Fibroblast of pulmonary artery (primary cell): ENCODE measurements around the gene LARP4B.

Source experiments
- DNase-seq: peaks from one replicate; pipeline ENCODE4 v3.0.0-alpha.2; 2010; ENCODE audit warnings: low read depth
- H3K4me3 ChIP-seq: replicated peaks from 2 replicates; pipeline ENCODE4 v1.5.1; 2011; ENCODE audit warnings: low read depth, mild to moderate bottlenecking, control low read depth, low read length, moderate library complexity
- CTCF ChIP-seq: IDR thresholded peaks from 2 replicates; pipeline ENCODE4 v1.5.1; 2011; ENCODE audit warnings: mild to moderate bottlenecking, control low read depth, low read length, inconsistent platforms; ENCODE audit errors: missing control alignments

Gene LARP4B

DNA sequence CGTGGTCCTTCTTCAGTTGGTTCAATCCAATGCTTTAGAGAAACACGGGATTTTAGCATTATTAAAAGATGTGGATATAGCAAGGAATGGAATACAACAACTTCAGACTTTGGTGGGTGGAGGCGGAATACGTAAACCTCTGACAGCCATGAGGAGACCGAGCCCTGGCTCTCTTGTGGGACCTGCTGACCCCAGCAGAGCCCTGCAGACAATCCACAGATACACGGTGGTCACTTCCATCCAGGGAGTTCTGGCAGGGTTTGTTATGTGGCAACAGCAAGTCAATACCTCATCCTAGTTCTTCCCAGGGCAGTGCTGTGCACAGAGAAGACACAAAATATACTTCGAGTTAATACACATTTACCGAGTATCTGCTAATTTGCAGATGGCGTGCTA lies 123.5 kb downstream of the LARP4B start:
- no peak overlapping the region for H3K4me3 ChIP-seq
- TF ChIP-seq CTCF = no peak
- no peak for DNase-seq

GRCh38 chr10:807163-807957 lies 124.1 kb downstream of the LARP4B start:
- no peak for TF ChIP-seq CTCF
- DNase-seq = no peak
- H3K4me3 ChIP-seq = no peak overlapping the region

DNA sequence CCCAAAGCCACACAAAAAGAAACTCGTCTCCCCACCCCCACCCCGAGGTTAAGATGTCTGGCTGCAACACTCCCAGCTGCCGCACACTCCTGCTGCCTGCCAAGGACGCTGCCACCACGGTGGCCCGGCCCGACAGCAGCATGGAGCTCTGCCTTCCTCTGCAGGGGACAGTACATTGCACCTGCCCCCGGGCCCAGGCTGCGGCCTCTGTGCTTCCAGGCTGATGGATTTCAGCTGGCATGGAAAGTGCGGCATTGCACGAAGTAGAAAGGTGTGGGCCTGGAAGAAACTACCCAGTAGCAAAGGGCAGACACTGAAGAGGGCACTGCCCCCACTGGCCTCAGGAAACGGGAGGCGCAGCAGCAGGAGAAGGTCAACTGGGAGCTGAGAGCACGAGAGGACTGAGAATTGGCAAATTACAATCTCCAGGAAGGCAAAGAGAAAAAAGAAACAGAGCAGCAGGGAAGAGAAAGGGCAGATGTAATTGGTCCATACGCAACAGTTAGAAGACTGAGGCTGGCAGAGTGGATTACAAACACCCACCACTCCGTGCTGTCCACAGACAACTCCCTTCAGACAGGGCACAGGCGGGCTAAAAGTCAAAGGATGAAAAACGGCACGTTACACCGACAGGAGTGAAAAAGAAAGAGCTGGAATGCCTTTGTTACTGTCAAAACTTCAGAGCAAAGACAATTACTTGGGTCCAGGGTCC lies 124.9 kb downstream of the LARP4B start:
- no peak for DNase-seq
- no peak overlapping the region for H3K4me3 ChIP-seq
- no peak for TF ChIP-seq CTCF

GRCh38 chr10:805620-806305 lies 125.7 kb downstream of the LARP4B start:
- DNase-seq = no peak
- TF ChIP-seq CTCF = no peak
- no peak overlapping the region for H3K4me3 ChIP-seq

DNA sequence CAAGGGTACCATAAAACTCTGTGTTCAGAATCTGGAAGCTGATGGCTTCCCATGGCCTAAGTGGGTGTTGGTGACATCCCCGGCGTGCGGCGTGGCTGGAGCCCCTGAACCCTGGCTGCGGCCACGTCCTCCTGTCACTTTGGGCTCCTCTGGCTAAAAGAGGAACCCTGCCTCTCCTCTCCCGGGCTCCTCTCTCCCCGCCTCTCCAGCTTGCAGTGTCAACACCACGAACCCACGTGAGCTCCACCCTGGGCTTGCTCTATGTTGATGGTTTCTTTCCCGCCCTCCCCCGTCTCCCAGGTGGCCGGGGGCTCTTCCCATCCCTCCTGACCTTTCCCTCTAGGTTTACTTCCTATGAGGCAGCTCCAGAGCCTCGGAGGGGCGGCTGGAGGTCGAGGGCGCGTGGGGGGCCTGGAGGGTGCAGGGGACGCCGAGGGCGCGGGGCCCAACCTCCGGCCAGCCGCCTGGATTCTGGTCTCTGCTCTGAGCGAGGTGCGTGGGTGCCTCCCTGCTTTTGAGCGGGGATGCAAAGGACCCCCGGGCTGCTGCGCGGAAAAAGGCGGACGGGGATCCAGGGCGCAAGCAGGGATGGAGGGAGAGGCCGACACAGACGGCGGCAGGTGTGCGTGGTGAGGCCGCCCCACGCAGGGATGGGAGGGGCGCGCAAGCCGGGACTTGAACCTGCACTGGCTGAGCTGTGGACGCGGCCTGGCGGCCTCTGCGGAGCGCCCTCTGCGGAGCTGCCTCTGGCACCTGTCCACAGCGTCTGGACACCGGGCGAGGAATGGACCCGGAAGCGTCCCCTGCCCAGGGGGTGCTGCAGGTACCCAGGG lies 126.5 kb downstream of the LARP4B start:
- TF ChIP-seq CTCF = no peak
- DNase-seq = no peak
- H3K4me3 ChIP-seq = no peak overlapping the region

DNA sequence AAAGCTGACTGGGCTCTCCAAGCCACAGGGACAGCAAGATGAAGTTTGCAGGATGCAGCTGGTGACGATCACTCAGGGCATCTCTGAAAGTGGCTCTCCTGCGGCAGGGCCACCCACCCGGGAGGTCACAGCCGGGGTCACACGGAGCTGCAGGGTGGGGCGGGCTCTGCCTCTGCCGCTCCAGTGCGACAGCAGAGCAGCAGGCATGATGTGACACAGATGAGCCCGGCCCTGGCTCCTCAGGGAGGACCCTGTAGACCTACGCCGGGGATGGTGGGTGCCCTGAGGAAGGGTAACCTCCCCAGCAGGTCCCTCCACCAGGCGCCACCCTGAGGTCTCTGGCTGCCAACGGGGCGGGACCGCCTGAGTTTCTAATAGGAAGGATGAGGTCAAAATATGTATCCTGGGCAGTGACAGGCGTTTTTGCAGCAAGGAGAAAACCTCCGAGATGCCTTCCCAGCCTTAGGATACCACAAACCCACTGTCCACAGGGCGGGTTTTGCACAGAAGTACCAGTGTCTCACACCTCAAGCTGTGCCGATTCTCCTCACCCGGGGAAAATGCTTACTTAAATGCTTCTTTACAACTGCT lies 127.2 kb downstream of the LARP4B start:
- no peak overlapping the region for H3K4me3 ChIP-seq
- no peak for TF ChIP-seq CTCF
- DNase-seq = no peak
